ENCODE data around the gene HTT.

The HTT gene

DNA sequence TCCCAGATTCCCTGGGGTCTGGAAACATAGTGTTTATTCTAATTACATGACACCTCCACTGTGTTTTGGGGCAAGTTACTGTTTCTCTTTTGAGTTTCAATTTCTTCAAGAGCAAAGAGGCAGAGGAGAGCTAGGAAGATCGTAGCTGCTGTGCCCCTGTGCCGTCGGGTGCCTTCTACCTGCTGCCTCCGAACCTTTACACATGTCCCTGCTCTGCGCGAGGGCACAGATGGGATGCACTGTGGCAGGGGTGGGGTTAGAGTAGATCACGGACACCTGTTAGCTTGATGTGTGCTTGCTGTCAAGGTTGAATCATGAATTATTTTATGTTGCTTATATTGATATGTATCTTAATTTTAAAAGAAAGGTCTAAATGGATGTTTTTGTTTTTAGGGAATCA lies 103.4 kb downstream of the HTT start:
- no peak for DNase-seq

DNA sequence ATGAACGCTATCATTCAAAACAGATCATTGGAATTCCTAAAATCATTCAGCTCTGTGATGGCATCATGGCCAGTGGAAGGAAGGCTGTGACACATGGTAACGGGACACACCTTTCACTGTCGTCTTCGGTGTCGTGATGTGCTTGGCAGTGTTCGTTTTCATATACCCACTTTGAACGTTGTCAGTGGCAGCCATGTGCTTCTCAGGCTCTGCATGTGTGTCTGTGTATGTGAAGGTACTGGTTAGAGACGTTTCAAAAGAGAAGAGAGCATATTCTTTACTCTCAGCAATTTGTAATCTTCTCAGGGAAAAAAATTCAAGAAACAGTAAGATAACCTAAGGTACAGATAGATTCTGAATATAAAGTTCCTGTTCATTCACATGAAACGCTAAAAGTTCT lies 103.9 kb downstream of the HTT start:
- DNase-seq: no peak

DNA sequence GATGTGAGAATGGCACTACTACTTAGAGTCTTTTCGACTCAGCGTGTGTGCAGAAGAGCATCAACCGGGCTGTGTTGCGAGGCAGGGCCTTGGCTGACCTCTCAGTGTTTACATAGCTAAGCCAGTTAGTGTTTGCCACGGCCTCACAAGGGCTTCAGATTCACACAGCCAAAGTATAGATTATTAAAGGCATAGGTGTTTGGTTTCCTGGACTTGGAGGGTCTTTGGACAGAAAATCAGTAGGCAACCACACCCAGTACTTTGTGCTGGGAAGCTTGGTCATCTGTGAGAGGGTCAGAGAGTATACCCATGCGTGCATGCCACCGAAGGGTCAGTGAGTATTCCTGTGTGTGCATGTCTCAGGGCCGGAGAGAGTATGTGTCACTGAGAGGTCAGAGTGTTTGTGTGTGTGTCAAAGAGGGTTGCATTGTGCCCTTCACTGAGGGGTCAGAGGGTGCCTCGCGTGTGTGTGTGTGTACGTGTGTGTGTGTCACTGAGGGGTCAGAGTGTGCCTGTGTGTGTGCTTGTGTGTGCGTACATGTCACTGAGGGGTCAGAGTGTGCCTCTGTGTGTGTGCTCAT lies 104.7 kb downstream of the HTT start:
- DNase-seq: no peak

DNA sequence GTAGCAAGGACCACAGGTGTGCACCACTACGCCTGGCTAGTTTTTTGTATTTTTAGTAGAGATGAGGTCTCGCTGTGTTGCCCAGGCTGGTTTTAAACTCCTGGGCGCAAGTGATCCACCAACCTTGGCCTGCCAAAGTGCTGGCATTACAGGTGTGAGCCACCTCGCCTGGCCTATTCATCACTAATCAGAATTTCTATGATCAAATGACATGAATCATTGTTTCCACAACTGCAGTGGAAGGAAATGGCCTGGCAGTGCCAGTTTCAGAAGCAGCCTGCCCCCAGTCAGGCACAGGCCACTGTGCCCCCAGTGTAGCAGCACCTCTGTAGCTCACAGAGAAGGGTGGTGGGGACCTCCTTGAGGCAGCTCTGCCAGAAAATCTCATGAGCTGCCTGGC lies 108.5 kb downstream of the HTT start:
- no peak for DNase-seq

DNA sequence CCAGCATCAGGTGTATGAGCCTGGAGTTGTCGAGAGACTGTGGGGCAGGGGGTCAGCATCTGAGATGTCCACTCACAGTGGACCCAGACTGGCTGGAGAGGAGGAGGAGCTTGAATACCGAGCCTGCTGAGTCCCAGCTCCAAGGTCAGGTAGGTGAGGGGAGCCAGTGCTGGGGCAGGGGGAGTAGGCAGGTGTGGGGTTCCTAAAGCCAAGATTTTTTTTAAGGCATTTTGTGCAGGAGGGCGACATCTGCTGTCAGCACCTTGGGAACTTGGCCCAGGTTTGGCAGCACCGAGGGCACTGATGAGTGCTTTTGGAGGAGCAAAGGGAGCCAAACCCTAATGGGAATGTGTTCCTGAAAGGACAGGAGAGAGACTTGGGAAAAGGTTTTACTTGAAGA lies 110.2 kb downstream of the HTT start:
- no peak for DNase-seq

DNA sequence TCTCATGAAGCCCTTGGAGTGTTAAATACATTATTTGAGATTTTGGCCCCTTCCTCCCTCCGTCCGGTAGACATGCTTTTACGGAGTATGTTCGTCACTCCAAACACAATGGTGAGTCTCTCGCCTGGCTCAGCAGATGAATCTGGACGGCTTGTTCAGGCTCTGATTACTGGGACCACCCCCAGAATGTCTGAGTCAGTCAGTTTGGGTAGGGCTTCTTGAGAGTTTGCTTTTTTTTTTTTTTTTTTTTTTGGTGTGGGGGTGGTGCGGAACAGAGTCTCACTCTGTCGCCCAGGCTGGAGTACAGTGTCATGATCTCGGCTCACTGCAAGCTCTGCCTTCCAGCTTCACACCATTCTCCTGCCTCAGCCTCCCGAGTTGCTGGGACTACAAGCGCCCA lies 112.1 kb downstream of the HTT start:
- no peak for DNase-seq

DNA sequence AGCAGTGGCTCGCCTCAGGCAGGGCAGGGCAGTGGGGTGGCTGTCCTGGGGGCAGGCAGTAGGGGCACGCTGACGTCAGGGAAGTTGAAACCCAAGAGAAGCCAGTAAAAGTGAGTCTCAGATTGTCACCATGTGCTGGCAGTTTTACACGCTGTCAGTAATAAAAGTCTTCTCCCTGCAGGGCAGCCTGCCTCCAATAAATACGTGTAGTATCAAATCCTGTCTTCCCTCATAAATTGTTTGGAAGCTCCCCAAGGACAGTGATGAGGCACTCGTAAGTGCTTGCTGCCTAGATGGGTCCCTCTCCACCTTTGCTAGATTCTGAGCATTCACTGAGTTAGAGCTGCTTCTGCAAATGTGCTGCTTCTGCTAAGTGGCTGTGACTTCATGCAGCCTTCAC lies 113.6 kb downstream of the HTT start:
- DNase-seq: no peak

DNA sequence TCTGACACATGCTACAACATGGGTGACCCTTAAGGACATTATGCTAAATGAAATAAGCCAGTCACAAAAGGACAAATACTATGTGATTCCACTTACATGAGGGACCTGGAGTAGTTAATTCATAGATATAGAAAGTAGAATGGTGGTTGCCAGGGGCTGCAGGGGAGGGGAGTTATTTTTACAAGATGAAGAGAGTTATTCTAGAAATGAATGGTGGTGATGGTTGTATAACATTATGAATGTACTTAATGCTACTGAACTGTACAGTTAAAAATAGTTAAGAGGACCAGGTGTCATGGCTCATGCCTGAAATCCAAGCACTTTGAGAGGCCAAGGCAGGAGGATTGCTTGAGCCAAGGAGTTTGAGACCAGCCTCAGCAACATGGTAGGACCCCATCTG lies 115.0 kb downstream of the HTT start:
- DNase-seq: no peak

DNA sequence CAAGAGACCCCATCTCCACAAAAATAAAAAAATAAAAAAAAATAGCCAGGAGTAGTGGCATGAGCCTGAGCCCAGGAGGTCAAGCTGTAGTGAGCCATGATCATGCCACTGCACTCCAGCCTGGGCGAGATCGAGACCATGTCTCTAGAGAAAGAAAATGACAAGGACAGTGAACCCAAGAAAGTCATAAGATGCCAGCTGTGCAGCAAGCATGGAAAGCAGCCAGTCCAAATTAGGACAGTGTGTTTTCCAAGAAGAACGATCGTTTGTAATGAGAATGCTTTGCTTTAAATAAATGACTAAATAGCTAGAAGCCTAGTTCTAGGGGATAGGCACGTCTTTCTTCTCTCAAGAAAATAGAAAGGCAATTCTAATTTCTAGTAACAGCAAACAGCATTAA lies 116.1 kb downstream of the HTT start:
- no peak for DNase-seq

DNA sequence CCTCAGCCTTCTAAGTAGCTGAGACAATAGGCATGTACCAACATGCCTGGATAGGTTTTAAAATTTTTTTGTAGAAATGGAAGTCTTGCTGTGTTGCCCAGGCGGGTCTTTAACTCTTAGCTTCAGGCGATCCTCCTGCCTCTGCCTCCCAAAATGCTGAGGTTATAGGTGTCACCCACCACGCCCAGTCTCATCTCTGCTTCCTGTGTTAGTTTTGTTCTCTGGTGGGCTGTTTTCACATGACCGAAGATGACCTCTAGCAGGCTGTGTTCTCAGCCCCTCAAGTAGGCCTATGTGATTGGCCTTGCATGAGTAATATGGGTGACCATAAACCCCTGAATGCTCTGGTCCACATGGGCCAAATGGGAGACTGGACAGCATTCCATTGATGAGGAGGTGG lies 117.7 kb downstream of the HTT start:
- no peak for DNase-seq

DNA sequence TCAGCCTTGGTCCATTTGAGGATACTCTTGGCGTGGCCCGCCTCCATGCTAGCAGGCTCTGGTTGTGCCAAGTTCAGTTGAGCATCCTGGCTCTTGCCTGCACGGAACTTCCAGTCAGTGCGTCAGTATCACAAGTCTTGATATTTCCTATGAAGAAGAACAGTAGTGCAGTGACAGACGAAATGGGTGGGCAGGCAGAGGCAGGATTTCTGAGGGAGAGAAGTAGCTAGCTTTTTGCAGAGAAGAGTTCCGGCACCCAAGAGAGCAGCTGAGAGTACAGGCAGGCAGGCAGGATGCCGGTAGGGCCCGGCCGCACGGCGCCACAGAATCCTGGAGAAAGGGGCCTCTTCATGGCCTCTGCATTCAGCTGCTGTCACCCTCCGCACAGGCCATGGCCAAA lies 118.3 kb downstream of the HTT start:
- DNase-seq: no peak

DNA sequence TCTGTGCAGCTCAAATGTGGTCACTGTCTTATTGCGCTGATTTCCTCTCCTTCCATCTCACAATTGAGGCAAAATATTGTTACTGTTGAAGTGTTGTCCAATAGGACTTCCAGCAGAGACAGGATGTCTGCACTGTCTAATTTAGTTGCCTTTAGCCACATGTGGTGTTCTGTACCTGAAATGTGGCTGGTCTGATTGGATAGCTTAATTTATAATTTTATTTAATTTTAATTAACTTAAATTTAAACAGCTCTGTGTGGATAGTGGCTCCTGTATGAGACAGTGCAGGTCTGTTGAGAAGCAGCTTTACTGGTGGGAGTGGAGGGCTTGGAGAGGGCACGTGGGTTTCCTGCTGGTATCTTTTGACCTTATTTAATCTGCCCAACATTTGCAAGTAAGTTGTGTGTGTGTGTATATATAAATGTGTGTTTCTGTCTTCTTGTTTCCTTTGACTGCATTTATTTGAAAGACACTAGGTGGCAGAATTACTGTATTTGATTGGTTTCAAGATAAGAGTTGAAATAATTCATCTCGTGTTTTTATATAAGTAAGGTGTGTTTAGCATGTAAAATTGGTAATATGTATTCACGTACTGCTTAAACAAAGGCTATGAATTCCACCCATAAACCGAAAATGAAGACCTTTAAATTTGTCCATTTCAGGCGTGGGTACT lies 119.2 kb downstream of the HTT start:
- DNase-seq: no peak

DNA sequence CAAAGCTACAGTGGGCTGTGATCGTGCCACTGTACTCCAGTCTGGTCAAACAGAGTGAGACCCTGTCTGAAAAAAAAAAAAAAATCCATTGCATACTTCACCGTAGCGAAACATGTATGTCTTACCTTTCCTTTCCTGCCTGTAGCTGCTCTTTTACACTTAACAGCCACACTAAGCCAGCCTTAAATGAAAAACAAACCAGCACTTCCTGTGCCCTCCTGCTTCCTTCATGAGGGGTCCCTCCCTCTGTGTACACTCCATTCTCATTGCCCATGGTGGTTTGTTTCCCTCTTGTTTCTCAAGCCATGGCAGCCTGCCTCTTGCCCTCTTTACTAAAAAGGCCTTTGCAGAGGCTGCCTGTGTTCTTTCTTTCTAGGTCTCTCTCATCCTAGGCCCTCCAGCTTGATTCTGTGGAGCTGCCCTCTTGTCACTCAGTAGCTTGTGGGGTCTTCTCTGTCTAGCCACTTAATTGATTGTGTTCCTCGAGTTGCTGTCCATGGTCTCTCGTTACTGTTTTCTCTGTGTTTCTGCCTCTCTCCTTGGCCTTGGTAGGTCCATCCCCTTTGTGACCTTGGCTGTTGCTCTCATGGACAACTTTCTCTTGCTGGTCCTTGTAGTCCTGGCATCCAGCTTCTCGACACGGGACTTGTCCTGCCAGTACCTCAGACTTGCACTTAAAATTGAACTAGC lies 122.3 kb downstream of the HTT start:
- DNase-seq: no peak

DNA sequence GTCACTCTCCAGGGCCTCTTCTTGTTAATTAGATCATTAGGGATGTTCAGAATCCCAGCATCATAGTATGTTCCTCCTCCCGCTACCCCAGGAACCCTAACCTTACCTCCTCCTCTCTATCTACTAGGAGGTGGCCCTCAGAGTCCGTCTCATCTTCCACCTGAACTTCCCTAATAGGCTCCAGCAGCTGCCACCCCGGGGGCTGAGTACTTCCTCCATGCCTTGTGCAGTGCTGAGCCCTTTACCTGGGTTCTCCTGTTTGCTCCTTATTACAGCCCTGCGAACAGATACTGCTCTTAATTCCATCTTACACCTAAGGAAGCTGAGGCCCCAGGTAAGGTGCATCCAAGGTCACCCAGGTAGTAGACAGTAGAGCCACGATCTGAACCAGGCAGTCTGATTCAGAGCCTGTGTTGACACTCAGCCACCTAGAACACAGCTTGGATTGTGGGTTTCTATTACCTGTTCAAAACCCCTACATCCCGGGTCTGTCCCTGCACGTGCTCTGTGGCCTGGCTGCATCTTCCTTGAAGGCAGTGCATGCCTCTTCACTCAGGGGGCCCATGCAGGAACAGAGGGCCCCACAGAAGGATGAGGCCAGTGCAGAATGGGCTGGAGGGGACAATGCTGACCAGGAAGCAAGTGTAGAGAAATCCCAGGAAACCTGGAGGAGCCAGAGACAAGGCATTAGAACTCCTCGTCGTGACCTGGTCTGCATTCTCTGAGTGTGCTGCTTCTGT lies 123.1 kb downstream of the HTT start:
- DNase-seq: no peak

DNA sequence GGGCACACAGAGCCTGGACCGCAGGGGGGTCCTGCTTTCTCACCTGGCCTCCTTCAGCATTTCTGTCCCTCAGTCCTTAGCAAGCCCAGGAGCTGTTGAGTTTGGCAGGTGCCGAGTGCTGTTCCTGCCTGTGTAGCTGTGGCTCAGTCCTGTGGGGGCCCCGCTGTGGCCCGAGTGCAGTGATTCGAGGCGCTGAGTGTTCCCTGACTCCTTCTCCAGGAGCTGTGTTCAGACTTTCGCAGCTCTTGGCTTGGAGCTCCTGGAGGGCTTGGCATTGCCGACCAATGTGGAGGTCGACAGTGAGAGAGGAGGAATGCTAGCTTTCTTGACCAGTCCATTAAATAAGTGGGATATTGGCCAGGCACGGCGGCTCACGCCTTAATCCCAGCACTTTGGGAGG lies 124.4 kb downstream of the HTT start:
- DNase-seq: no peak

DNA sequence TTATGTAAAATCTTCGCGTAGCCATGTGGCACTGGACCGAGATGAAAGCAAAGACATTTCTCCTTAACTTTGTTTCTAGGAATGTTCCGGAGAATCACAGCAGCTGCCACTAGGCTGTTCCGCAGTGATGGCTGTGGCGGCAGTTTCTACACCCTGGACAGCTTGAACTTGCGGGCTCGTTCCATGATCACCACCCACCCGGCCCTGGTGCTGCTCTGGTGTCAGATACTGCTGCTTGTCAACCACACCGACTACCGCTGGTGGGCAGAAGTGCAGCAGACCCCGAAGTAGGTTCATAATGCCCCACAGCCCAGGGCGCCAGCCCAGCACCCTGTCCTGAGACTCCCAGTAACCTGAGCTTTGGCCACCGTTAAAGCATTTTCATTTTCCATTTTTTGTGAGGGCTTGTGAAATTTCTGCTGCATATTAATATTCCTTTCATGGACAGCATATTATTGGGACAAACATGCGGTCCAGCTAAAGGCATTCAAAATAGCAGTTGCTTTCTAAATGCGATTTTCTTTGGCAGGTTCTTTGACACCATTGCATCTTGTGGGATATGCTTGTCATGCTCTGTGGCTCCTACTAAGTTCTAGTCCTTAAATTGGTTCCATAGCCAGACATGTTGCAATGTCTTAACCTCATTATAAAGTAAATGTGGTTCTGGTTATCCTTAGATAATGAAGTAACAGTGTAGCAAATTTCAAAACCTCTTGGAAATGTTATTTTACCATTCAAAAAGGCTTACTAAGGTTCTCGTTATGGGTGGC lies 125.4 kb downstream of the HTT start:
- no peak for DNase-seq

DNA sequence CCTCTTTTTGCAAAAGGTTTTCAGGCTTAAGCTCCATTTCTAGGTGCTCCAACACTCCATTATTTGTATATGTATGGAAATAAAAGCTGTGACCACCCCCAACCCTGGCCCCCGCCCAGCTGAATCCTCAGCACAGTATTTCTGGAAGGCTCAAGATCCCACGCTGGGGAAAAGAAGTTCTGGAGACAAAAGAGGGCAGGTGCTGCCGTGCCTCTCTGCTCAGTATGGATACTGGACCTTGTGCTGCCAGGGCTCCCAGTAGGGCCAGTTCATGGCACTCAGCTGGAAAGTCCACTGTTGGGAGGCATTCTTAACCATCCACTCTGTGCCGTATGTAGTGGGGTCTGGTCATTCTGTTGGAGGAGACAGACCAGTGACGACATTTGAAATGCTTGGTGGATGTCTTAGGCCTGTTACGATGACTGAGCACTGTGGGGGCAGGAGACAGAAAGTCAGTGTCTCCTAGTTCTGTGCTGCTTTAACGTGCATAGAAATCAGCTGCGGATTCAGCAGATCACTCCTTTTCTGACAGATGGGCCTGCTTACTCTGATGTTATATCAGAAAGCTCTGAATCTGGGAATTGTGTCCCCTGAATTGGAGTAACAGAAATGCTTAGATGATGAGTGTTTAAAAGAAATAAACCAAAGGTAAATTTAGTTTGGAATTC lies 126.1 kb downstream of the HTT start:
- no peak for DNase-seq

DNA sequence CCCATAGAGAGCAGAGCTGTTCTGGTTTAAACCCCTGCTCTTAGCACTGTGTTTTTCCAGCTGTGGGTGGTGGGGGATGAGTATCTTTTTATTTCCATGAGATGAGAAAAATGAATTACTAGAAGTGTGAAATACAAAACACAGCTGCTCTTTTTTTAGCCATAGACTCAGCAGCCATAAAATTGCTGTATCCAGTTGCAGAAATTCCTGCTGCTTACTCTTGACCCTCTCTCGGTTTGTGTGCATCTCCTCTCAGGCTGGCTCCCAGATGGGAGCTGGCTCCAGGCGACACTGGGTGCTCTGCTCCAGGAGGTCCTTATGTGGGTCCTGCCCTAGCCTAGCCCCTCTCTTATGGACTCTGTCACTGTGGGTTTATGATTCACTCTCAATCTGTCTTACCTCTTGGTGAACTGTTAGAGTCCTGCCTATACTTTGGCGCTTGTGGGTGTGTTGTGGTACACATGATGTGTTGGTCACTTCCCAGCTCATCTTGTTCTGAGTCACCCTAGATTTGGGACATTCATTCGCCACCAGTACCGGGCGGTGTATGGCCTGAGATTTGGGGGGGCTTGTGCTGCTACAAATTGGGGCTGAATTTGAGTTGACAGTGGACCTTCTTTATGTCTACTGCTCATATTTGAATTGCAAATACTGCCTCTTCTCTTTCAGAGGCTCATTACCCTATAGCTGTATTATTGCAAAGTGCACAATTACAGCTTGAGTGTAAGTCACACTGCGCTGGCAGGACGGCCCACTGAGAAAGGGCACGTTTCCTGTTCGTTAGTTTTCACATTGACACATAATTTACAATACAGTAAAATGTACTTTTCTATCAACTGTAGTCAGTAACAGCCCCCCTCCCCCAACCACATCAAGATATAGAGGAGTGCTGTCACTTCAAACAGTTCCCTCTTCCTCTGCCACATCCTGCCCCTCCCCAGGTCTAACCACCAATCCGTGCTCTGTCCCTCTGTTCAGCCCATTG lies 127.5 kb downstream of the HTT start:
- no peak for DNase-seq

DNA sequence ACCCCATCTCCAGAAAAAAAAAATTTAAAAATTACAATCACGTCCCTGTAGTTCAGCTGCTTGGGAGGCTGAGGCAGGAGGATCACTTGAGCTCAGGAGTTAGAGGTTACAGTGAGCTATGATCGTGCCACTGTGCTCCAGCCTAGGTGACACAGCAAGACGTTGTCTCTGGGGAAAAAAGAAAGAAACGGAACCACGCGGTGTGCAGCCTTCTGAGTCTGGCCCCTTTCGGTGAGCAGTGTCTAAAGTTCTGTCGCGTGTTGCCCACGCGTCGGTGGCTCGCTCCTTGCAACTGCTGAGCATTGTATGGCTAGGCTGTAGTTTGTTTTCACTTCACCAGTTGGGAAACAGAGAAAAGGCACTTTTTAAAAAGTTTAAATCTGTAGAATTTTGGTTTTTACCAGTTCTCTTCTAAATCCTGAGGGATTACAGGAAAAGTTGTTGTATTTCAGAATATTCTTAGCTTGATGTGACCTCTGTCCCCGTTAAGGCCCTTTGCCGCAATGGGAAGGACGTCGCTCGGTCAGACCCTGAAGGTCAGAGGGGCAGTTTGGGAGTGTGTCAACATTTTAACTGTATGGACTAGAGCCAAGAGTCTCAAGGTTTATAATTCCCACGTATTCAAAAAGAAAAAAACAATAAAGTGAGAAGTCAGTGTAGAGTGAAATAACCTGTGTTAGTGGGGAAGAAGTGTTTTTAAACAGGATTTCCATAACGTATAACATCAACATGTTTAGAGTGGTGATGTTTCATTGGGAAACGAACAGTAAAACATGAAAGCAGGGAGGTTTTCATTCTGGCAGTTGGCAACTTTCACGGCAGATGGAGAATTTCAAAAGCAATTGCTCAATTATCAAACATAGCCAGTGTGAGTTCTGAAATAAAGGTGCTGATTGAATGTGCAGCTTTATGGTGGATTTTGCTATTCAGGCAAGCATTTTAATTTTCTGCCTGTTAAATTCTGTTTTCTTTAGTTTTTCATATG lies 128.6 kb downstream of the HTT start:
- DNase-seq: peak in 1 of 2 experiments; percentile 36

DNA sequence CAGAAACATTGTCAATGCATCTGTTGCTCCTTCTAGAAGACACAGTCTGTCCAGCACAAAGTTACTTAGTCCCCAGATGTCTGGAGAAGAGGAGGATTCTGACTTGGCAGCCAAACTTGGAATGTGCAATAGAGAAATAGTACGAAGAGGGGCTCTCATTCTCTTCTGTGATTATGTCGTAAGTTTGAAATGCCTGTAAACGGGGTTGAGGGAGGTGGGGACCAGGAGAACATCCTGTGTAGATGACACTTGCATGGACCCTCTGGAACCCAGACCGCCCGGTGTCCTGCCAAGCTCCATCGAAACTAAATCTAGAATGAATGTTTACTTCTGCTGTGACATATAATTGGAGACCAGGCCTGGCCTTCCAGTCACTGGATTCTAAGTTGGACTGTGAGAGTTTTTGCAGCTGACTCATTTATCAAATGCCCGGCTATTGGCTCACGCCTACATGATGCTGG lies 129.5 kb downstream of the HTT start:
- no peak for DNase-seq

All from NCI-H446 (cell line).